Measurements from ENCODE around the gene GATAD2A. TPM values are rescaled to one million over a fixed set of nuclear protein-coding genes. Genes with fewer than 3 reads are reported as not detected.

The GATAD2A gene
- total RNA-seq, 1 donor from 2014 or later = 39.9 TPM

DNA sequence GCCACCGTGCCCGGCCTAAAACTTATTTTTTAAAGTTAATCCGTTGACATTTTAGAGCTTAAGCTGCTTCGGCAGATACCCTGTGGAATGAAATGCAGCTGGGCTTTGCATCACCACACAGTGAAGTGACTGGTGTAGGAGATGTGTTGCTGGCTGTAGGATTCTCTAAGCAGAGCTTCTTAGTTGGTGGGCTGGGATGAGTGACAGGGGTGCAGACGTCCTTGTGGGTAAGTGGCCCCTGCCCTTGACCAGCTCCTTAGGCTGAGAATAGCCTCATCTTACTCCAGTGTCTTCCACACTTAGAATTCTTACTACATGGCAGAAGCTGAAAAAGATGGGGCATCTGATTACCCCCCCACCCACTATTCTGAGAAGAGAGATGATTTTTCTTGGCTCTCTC, 11.6 kb downstream of the GATAD2A start:
- DNase-seq (ENCODE audit: low spot score) = no peak
- intact Hi-C loops (cut with DNase I) = no loop called here

DNA sequence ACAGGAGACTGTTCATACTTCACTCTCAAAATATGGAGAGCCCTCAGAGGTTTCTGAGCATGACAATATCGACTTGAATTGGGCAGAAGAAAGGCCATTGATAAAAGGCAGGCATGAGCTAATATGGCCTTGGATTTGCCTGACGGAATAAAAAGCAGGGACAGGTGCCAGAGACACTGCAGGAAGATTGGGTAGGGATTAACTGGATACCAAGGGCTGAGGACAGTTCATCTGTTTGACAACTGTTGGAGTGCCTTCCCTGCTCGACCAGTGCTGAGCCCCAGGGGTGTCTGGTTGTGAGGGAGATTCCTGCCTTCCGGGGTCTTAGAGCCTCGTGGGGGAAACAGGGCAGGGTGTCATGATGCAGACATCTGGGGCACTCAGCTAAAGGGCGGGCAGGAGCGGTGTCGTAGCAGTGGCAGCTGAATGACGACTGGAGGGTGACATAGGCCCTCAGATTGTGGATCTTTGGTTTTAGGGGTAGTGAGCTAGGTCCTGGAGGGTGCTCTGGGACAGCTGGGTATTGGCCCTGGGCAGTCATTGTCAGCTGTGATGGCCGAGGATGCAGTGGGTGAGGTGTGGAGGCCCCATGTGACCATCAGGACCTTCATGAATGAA, 12.3 kb downstream of the GATAD2A start:
- DNase-seq (ENCODE audit: low spot score) = no peak
- intact Hi-C loops (cut with DNase I) = no loop called here

DNA sequence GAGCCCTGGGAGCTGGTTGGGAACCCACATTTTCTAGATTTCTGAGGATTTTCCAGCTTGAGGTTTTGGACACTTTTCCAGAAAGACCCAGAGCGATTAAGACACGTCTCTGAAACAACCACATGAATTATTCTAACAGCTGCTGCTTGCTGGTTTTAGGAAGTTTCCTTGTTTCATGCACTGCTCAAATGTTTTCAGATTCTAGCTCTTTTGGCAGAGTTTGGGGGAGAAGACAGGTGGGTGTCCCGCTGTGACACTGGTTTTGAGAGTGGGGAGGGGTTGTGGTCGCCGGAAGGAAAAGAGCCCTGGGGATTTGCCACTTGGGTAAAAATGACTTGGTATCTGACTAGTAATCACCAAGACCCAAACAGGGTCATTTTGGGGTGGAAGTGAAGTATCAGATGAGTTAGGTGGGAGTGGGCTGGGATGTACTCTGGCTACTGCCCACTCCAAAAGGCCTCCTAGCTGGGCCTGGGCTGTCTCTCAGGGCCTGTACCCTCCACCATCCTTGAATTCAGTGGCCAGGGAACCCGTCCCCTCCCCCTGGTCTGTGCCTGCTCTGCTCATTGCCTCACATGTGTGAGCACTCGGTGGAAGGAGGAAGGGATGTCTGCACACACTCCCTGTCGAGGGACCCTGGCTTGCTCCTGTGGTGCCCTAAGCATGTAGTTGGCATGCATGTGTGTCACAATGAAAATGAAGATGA, 13.2 kb downstream of the GATAD2A start:
- intact Hi-C loops (cut with DNase I) = no loop called here
- no peak for DNase-seq (ENCODE audit: low spot score)

GRCh38 chr19:19420570-19421298, 15.3 kb downstream of the GATAD2A start:
- intact Hi-C loops (cut with DNase I) = no loop called here
- DNase-seq (ENCODE audit: low spot score) = no peak

DNA sequence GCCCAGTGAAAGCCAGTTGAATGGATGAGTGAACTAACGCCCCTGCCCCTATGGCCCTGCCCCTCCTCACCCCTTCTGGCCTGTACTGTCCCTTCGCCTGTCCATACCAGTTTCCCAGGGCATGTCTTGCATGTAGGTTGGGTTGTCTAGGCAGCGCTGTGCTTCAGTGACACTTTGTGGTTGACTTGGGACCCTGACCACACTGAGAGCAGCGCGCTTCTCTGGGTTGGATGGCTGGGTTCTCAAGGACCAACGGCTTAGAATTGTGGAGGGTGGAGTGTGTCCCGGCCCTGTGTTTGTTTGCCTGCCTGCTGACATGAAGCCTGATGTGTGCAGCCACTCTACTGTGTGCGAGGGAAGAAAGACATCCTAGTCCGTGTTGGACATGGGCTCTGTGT, 15.8 kb downstream of the GATAD2A start:
- DNase-seq (ENCODE audit: low spot score) = no peak
- intact Hi-C loops (cut with DNase I) = no loop called here

DNA sequence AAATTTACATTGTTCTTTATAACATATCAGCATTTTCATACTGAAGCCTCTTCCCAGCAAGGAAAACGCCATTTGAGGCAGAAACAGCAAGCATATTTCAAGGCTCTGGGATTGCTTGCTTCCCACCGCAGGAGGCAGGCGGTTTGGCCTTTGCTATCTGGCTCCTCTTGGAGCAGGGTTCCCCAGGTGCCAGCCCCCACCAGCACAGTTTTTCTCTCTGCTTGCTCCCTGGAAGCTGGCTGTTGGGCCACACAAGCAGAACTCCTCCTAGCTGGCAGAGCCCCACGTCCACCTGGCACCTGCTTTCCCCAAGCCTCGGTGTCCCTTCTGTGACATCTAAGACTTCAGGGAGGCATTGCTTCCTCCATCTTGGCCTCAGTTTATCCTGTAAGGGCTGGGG, 16.7 kb downstream of the GATAD2A start:
- intact Hi-C loops (cut with DNase I) = no loop called here
- DNase-seq (ENCODE audit: low spot score) = no peak

GRCh38 chr19:19423322-19423721, 17.8 kb downstream of the GATAD2A start:
- intact Hi-C loops (cut with DNase I) = no loop called here
- DNase-seq (ENCODE audit: low spot score) = no peak

- no peak for DNase-seq (ENCODE audit: low spot score)
- intact Hi-C loops (cut with DNase I) = no loop called here
These were observed 19.8 kb downstream of the GATAD2A start for GRCh38 chr19:19425170-19425875.

GRCh38 chr19:19426216-19426615, 20.7 kb downstream of the GATAD2A start:
- intact Hi-C loops (cut with DNase I) = no loop called here
- no peak for DNase-seq (ENCODE audit: low spot score)

DNA sequence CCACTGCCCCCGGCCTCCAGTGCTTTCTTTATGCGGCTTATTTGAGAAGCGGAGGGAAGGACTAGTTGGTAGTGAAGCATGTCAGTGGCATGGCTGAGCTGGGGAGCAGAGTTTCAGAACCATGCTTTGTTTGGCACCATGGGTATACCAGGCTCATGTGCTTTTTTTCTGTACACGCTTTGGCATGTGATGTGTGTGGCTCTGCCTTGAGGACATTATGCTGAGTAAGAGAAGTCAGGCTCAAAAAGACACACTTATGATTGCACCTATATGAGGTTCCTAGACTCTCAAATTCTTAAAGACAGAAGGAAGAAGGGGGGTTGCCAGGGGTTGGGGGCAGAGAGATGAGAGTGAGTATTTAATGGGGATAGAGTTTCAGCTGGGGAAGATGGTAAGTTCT, 21.3 kb downstream of the GATAD2A start:
- intact Hi-C loops (cut with DNase I) = no loop called here
- DNase-seq (ENCODE audit: low spot score) = no peak

GRCh38 chr19:19427302-19427701, 21.8 kb downstream of the GATAD2A start:
- DNase-seq (ENCODE audit: low spot score) = no peak
- intact Hi-C loops (cut with DNase I) = no loop called here

DNA sequence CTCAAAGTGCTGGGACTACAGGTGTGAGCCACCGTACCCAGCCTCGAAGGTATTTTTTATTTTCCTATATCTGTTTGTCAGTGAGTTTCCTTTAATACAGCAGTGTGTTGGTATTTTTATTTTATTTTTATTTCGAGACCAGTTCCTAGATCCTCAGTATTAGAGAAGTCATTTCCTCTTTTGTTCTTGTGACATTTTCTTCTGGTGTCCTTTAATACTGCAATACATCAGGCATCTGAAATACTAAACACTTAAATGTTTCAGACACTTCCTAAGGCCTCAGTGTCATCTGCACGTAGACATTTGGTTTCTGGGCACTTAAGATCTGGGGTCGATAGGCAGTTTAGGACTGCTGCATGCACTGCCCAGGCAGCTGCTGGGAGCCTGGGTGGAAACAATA, 22.5 kb downstream of the GATAD2A start:
- DNase-seq (ENCODE audit: low spot score) = no peak
- intact Hi-C loops (cut with DNase I) = no loop called here

DNA sequence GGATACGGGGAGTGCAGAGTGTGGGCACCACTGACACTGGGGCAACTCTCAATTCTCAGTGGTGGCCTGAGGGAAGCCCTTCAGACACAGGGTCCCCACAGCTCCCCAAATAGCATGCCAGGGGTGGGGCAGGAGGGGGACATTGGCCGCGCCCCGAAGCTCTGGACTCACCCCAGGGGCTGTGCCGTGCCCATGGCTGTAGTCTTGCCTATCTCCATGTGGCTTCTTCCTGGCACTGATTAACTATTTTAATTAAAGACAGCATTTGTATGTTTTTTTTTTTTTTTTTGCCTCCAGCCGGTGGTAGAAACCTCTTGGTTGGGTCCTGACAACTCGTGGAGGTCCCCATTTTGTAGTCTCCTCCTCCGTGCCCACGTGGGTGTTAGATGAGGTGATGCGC, 23.3 kb downstream of the GATAD2A start:
- intact Hi-C loops (cut with DNase I) = no loop called here
- DNase-seq (ENCODE audit: low spot score) = no peak

GRCh38 chr19:19429361-19429760, 23.9 kb downstream of the GATAD2A start:
- intact Hi-C loops (cut with DNase I) = no loop called here
- DNase-seq (ENCODE audit: low spot score) = no peak

DNA sequence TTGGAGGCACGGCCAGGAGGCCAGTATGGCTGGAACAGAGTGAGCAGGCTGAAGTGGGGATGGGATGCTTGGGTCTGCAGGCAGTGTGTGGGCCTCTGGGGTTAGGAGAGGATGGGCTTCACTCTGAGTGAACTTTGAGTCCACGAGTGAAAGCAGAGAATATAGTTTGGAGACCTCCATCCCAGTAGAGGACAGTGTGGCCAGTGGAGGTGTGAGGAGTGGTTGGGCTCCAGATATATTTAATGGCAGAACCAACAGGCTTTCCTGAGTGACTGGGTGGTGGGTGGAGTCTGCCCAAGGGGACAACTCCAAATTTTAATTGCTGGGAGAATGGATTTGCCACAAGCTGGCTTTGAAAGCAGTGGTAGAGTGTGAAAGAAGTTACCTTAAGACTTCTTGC, 27.3 kb downstream of the GATAD2A start:
- intact Hi-C loops (cut with DNase I) = loop anchor here (2.0 kb wide), 1 partner anchor 18 kb away; no protein-coding TSS in a partner anchor
- DNase-seq (ENCODE audit: low spot score) = no peak

GRCh38 chr19:19433666-19434213, 28.3 kb downstream of the GATAD2A start:
- intact Hi-C loops (cut with DNase I) = loop anchor here (2.0 kb wide), 1 partner anchor 17 kb away; no protein-coding TSS in a partner anchor
- no peak for DNase-seq (ENCODE audit: low spot score)

DNA sequence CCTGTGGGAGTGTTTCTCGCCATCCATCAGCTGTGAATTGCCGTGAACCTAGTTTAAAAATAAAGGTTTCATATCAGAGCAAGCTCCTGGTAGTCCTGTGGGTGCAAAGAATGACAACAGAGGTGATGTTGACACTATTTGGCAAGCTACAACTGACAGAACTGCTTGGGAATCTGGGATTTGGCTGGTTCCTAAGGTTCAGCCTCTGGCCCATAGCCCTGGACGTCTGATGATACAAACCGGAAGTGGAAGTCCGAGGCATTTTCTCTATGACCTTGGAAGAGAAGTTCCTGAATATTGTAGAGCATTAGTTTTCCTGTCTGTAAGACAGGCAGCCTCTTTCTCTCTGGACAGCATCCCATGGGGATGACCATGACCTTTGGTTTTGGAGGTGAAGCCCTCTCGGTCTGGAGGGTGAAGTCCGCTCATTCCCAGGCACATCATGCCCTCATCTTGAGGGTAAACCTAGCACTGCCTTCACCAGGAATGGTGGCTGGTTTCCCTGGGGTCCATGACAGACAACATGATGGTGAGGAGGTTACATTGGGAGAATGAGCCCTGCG, 29.1 kb downstream of the GATAD2A start:
- DNase-seq (ENCODE audit: low spot score) = no peak

DNA sequence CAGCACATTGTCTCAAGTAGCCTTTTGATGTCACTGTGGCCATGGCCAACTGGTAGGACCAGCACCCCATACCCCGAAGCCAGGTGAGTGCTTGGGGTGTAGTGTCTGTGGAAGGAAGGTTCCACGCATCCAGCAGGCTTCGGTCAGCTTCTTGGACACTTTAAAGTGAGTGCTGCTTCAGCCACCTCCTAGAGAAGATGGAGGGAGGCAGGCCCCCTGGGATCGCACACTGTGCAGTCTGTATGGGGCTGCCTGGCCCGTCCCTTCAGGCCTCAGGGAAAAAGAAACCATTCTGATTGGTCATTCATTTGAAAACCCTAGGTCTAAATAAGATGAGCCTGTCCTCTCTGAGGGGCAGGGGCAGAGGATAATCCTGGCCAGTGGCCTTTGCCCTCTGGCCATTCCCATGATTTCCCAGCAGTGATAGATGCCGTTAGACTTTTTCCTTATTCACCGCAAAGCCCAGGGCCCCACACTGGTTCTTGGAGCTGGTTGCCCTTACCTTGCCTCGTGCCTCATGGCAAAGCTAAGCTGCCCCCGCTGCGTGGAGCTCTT, 30.7 kb downstream of the GATAD2A start:
- intact Hi-C loops (cut with DNase I) = no loop called here
- DNase-seq (ENCODE audit: low spot score) = no peak

More for the DNA sequence above, 29.1 kb downstream of the GATAD2A start:
- intact Hi-C loops (cut with DNase I) = no loop called here

Data from cardiac septum (tissue), 1 donor.